ENCODE results near the gene MGAT3.

MGAT3 gene

DNA sequence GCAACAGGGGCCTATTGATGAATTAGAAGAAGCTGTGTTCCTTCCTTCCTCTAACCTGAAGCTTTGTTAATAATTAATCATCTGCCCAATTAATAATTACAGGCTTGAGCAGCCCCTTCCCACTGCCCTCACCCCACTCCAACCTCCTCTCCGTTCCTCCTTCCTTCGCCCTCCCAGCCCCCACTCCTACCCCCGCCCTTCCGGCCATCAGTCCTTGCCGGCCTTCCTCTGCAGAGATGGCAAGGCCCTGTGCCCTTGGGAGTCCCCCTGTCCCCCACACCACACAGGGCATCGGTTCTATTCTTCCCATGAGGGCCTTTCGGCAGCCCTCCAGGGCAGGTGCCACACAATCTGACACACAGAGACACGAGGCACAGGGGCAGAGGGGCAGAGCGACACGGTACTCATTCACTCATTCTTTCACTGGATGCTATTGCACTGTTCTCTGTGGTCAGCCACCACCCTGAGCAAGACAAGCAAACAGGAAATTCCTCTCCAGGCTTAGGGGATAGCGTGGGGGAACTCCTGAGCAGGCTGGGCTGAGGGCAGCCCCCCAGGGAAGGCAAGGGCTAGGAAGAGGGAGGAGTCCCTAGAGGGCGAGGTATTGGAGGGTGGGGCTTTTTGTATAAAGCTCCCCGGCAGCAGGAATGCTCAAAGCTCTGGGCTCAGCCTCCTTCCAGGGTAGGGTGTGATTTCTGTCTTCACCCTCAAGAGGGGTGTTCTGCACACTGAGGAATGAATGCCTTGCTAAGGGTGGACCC, 14.7 kb downstream of the MGAT3 start:
- peak; percentile 61 for DNase-seq (ENCODE audit: low read depth)

DNA sequence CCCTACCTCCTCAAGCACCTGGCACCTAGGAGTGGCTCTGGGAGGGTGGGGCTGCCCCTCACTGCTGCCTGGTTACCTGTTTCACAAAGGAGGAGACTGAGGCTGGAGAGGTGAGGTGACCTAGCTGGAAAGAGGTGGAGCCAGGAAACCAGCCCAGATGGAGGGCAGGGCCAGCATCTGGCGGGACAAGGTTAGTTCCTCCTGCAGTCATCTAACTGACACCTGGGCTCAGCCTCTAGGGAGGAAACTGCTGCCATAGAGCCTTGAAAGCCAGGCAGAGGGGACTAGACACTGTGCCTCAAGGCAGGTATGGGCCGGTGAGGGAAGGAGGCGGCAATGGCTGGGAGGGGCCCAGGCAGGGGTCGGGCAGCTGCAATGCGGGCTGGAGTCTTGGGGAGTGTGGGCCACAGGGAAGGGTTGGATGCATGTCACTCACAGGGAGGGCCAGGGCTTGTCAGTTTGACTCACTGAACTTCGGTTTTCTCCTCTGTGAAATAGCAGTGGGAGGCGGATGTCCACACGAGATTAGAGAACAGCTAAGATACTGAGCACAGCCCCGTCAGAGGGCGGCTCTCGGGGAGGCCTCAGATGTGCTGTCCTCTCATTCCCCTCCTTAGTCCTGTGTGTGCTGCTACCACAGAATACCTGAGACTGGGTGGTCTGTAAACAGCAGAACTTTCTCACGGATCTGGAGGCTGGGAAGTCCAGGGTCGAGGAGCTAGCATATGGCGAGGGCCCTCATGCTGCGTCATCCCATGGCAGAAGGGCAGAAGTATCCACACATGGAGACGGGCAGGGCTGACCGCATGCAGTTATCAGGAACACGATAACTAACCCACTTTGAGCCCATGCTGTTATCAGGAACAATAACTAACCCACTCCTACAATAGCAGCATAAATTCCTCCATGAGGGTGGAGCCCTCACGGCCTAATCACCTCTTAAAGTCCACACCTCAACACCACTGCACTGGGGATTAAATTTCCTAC, 16.1 kb downstream of the MGAT3 start:
- peak; percentile 92 for DNase-seq (ENCODE audit: low read depth)

DNA sequence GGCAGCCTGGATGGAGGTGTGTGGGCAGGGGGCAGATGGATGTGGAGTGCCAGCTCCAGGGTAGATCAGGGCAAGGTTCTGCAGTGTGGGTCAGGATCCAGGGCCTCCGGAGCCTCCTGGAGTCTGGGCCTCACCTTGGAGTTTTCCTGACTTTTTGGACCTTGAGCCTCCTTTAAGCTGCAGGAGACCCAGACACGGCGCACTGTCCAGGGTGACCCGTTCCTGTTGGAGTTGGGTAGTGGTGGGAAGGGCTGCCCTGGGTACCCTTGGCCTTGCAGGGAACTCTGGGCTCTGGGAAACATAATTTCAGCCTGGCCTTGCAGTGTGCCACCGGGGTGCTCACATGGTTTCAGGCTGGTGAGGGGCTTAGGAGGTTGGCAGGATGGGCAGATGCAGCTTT, 17.0 kb downstream of the MGAT3 start:
- no peak for DNase-seq (ENCODE audit: low read depth)

DNA sequence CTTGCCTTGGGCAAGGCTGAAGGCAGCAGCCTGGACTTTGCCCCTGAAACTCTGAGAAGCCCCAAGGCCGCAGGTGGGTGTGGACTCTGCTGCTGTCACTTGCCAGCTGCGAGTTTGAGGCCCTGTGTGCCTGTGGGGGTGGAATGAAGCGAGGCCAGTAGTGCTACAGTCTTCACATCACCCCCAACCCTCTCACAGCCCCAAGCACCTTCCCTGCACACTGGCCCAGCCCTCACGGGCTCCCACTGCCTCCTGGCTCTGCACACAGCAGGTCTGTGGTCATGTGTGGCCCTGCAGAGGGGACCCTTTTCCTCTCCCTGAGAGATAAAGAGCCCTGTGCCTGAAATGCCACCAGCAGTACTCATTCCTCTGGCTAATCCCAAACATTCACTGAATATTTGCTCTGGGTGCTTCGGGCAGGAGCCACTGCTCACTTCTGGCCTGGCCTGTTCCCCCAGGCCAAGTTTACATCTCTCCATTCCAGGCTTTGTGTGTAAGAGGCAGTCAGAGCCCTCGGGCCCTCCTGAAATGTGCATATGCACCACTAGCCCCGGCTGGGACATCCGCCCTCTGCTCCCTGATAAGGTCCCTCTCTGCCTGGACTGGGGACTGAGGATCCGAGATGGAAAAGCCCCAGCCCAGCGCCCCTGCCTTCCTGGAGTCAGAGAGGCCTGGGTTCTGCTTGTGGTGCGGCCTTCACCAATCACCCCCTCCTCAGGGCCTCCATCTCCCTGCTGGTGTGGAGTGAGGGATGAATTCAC, 17.7 kb downstream of the MGAT3 start:
- no peak for DNase-seq (ENCODE audit: low read depth)

DNA sequence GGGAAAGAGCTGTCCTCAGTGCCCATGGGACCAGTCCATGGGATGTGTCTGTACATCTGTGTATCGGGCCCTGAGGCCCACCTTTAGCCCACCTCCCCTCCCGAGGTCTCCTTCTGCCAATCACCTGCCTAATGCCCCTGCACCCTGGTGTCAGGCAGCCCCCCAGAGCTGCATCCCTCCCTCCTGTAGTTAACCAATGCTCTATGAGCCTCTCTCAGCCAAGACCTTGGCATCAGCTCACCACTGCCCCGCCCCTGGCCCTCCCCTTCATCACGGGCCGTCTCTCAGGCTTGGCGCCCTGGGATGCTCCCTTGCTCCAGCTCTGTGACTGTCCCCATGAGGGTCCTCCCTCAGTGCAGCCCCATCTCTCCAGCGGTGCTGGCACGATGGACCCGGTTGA, 18.5 kb downstream of the MGAT3 start:
- DNase-seq (ENCODE audit: low read depth) = no peak

DNA sequence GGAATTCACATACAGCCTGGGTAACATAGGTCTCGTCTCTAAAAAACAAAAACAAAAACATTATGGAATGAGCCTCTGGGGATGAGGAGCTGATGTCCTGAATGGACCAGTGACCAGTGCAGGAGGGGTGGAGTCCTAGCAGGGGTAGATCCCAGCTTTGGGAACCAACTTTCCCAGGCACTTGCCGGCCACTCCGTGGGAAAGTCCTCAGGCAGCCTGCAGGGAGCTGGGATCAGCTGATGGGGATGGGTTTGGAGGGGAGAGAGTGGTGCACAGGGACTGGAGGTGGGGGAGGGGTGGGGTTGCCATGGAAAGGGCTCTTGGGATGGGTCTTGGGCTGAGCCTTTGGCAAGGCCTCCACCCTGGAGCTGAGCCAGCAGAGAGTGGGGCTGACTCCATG, 19.1 kb downstream of the MGAT3 start:
- no peak for DNase-seq (ENCODE audit: low read depth)

DNA sequence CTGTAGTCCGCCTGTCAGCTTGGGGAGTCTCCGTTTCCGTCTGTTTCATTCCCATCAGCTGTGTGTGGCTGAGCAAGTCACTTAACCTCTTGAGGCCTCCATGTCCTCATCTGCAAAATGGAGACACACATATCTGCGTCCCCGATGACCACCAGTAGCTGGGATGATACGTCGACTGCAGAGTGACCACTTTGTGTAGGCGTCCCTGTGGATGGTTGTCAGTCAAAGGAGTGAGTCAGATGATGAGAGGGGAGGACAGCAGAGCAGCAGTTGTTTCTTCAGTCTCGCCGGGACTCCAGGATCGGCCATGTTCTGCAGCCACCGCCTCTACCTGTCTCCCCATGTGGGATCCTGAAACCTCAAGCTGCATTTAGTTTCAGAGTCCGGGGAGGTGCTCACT, 19.9 kb downstream of the MGAT3 start:
- DNase-seq (ENCODE audit: low read depth) = no peak

DNA sequence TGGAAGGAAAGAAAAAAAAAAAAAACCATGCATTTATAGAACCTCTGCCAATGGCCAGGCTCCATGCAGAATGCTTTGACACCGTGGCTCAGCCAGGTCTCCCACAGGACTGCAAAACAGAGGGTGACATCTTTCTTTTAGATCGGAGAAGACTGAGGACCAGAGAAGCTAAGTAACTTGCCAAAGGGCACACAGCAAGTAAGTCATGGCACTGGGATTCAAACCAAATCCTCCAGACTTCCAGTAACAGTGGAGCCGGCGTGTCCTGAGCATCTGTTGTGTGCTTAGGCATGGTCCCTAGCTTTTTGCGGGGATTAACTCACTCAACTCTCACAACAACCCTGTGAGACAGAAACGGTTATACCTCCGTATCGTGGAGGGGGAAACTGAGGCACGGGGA, 20.7 kb downstream of the MGAT3 start:
- no peak for DNase-seq (ENCODE audit: low read depth)

DNA sequence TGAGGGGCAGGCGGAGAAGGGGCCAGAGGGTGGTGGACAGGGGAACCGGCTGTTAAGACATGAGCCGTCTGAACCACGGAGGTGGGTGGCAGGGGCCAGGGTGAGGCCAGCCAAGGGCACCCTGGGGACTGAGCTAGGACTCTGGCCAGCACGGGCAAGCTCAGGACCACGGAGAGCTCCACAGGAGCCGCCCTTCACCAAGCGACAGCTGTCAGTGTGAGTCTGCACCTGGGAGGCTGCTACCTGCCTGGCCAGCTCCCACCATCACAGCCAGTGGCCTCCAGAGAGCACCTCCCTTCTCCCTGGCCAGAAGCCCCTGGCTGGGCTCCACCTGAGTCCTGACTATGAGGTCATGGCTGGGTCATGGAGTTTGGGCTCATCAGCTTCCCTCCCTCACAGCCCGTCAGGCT, 21.6 kb downstream of the MGAT3 start:
- peak; percentile 19 for DNase-seq (ENCODE audit: low read depth)

DNA sequence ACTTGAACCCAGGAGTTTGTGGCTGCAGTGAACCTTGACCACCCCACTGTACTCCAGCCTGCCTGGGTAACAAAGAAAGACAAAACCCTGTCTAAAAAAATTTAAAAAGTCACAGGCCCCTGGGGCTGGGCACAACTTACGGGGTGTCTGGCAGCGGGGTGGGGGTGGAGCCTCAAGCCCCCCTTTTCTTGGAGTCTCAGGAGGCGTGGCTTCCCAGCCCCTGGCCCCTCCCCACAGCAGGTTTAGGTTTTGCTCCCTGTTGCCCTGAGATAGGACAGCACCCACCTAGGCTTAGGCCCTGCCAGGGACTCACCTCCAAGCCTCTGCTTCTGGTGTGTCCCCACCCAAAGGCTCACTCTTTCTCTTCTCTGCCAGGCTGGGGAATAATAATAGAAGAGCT, 22.4 kb downstream of the MGAT3 start:
- DNase-seq (ENCODE audit: low read depth) = no peak

DNA sequence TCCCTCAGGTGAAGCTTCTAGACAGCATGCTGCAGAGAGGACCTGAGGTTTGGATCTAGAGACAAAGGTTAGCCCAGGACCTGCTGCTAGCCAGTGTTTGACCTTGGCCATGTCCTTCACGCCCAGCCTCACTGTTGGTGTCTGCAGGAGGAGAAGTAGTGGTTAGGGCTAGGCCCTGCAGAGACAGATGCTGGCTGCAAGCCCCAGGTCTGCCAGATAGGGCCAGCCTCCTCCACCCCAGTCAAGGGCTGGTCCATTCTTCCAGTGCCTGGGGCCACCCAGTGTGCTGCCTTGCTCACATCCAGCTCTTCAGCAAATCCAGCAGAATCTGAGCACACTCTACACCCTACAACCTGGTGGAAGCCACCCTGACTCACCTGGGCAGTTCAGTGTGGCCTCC, 23.7 kb downstream of the MGAT3 start:
- DNase-seq (ENCODE audit: low read depth) = no peak

DNA sequence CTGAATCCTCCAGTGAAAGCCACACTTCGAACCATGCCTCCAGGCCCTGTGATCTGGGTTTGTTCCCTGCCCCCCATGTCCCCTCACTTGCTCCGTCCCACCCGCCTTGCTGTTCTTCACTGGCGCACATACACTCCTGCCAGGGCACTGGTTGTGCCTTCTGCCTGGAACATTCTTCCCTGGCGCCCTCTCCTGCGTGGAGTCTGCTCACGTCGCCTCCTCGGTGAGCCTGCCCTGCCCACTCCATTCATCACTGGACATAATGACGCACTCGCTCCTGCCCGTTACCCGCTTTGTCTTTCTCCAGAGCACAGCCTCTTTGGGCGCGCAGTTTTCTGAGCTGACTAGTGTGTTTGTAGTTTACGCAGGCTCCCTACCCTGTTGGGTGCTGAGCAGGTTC, 24.2 kb downstream of the MGAT3 start:
- no peak for DNase-seq (ENCODE audit: low read depth)

DNA sequence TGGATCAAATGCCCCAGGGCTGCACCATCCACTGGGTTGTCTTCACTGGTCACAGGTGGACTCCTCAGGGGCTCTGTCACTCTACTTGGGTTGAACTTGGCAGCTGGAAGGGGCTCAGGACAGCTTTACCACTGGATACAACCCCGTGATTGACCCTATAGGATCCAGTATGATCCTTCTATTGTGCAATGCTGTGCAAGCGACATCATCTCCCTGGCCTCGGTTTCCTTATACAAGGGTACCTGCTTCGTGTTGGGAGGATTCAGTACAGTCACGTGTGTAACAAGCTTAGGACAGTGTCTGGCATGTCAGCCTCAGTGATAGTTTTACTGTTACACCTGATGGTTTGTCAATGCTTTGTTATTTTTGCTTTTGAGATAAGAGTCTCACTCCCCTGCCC, 24.8 kb downstream of the MGAT3 start:
- no peak for DNase-seq (ENCODE audit: low read depth)

DNA sequence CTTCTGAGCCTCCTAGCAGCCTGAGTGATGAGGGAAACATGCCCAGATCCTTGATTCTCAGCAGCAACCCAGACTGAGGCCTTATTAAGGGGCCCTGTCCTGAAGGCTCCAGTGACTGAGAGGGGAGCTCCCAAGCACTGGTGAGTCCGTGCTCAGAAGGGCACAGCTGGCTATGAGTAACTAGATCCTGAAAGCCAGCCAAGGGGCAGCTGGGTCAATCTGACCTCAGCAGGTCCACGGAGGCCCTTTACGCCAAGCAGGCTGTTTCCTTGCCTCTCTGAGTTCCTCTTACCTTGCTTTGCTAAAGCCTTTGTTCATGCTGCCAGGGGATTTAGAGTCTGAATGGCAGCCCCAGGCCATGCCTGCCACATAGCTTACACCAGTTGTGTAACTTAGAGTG, 26.0 kb downstream of the MGAT3 start:
- peak; percentile 56 for DNase-seq (ENCODE audit: low read depth)

DNA sequence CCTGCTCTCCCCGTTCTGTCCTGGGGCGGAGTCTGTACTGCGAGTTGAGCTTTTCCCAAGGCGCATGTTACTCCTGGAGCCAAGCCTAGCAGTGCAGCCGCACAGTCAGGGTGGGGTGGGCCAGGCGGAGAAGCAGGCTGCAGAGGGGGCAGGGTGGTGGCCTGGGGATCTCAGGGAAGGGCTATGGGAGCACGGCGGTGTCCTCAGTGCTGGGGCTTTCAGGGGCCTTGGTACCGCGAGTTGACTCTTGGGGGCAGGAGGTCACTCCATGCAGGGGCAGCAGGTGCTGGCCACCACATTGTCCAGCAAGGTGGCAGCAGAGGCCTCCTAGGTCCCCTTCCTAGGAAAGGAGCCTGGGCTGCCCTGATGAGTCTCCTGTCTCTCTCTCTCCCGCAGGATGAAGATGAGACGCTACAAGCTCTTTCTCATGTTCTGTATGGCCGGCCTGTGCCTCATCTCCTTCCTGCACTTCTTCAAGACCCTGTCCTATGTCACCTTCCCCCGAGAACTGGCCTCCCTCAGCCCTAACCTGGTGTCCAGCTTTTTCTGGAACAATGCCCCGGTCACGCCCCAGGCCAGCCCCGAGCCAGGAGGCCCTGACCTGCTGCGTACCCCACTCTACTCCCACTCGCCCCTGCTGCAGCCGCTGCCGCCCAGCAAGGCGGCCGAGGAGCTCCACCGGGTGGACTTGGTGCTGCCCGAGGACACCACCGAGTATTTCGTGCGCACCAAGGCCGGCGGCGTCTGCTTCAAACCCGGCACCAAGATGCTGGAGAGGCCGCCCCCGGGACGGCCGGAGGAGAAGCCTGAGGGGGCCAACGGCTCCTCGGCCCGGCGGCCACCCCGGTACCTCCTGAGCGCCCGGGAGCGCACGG, 30.4 kb downstream of the MGAT3 start:
- no peak for DNase-seq (ENCODE audit: low read depth)

DNA sequence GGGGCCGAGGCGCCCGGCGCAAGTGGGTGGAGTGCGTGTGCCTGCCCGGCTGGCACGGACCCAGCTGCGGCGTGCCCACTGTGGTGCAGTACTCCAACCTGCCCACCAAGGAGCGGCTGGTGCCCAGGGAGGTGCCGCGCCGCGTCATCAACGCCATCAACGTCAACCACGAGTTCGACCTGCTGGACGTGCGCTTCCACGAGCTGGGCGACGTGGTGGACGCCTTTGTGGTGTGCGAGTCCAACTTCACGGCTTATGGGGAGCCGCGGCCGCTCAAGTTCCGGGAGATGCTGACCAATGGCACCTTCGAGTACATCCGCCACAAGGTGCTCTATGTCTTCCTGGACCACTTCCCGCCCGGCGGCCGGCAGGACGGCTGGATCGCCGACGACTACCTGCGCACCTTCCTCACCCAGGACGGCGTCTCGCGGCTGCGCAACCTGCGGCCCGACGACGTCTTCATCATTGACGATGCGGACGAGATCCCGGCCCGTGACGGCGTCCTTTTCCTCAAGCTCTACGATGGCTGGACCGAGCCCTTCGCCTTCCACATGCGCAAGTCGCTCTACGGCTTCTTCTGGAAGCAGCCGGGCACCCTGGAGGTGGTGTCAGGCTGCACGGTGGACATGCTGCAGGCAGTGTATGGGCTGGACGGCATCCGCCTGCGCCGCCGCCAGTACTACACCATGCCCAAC, 31.2 kb downstream of the MGAT3 start:
- no peak for DNase-seq (ENCODE audit: low read depth)

DNA sequence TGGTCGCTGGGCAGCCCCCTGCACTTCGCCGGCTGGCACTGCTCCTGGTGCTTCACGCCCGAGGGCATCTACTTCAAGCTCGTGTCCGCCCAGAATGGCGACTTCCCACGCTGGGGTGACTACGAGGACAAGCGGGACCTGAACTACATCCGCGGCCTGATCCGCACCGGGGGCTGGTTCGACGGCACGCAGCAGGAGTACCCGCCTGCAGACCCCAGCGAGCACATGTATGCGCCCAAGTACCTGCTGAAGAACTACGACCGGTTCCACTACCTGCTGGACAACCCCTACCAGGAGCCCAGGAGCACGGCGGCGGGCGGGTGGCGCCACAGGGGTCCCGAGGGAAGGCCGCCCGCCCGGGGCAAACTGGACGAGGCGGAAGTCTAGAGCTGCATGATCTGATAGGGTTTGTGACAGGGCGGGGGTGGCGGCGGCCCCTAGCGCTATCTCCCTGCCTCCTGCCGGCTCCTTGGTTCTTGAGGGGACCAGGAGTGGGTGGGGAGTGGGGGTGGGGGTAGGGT, 31.8 kb downstream of the MGAT3 start:
- no peak for DNase-seq (ENCODE audit: low read depth)

DNA sequence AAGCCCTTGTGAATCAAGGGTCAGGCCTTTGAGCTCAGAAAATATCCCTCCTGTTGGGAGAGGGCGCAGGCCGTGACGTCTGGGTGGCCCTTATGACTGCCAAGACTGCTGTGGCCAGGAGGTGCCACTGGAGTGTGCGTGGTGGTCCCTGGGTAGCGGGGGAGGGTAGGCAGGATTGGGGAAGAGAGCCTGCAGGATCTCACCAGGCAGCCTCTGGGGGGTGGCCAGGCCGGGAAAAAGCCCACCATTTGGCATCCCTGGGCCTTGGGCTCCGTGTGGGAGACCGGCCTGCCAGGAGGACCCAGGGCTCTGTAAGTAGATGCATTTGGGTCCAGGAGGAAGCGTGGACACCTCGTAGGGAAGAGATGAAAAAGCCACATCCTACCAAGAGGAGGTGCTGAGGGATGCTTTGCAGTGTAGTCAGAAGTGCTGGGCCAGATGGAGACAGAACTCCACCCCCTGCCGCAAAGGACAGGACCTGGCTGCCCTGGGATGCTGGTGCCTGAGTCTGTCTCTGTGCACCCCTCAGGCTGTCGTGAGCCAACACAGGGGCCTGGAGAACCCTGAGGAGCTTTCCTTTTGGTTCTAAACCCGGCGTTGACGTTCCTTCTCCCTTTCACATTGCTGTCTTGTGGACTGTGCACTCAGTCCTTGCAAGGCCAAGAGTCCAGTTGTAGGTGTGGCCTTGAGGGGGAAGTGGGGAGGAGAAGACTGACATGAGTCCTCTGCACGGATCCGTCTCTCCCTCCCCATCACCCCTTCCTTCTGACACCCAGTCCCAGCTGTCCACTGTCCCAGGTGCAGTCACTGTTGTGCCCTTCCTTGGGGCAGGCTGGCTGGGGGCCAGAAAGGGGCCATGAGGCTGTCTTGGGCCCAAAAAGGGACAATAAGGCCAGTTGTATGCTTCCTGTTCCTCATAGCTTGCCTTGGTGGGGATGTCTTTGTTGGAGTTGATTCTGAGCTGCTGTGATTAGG, 32.6 kb downstream of the MGAT3 start:
- no peak for DNase-seq (ENCODE audit: low read depth)

DNA sequence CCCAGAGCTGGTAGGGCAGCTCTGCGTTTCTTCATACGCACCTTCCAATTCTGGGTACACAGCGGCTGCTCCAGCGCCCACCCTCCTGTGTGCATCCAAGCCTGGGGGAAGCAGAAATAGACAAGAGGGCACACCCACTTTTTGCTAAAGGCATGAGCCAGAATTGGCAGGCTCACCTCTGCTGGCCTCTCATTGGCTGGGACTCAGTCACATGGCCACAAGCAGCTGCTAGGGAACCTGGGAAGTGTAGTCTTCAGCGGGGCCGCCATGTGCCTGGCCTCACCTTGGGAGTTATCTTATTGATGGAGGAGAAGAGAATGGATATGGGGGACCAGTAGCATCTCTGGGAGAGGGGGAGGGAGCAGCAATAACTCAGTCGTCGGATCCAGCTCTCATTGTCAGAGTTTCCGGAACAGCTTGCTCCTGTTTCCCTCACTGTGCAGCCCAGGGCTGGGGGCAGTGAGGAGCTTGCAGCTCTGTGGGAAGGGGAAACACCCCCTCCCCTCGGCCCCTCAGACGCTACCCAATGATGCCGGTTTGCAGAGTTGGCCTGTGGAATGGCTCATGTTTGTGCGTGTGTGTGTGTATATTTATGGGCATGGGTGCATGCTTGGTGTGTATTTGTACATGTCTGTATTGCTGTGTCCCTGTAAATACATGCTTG, 33.5 kb downstream of the MGAT3 start:
- DNase-seq (ENCODE audit: low read depth) = peak; percentile 67

Data from amniotic epithelial cell (primary cell).